OCI-LY1 (cell line): Measurements from ENCODE around the gene SLC27A2.

Experiments
- EZH2 ChIP-seq: fragments of 200-600 bp; sonication (generic), shearing (Covaris generic); IDR thresholded peaks from 2 replicates; pipeline ENCODE4 v1.8.0; 2017; ENCODE audit warnings: borderline replicate concordance, mixed run types, mild to moderate bottlenecking, antibody characterized with exemption, low read length, moderate library complexity, mixed read lengths
- TF ChIP-seq, protein P1 (sequence below): fragments of 200-600 bp; sonication (generic), shearing (Covaris generic); IDR thresholded peaks from 2 replicates; pipeline ENCODE4 v1.5.1; 2017; ENCODE audit warnings: mild to moderate bottlenecking, antibody characterized with exemption, low read length, moderate library complexity, mixed read lengths

DNA sequence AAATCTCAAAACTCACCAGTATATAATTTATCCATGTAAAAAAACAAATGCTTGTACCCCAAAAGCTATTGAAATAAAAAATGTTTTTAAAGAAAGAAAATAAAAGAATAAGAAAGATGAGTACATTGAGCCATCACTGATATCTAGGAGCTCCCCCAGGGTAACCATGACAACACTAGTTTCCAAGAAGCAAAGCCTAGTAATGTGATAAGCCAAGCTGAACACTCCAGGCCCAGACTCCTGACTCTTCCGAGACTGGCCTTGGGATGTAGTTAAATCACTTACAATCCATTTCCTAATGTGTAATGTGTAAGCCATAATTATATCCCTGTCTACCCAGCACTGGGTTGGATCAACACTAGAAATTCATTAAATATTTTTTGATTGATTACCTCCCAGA, 41.9 kb upstream of the SLC27A2 start:
- TF ChIP-seq, protein P1, sequence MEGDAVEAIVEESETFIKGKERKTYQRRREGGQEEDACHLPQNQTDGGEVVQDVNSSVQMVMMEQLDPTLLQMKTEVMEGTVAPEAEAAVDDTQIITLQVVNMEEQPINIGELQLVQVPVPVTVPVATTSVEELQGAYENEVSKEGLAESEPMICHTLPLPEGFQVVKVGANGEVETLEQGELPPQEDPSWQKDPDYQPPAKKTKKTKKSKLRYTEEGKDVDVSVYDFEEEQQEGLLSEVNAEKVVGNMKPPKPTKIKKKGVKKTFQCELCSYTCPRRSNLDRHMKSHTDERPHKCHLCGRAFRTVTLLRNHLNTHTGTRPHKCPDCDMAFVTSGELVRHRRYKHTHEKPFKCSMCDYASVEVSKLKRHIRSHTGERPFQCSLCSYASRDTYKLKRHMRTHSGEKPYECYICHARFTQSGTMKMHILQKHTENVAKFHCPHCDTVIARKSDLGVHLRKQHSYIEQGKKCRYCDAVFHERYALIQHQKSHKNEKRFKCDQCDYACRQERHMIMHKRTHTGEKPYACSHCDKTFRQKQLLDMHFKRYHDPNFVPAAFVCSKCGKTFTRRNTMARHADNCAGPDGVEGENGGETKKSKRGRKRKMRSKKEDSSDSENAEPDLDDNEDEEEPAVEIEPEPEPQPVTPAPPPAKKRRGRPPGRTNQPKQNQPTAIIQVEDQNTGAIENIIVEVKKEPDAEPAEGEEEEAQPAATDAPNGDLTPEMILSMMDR = no peak
- no peak for TF ChIP-seq EZH2
